Neural progenitor cell (in vitro differentiated cells): Measurements from ENCODE around the gene SLC6A4. TPM values are rescaled to one million over a fixed set of nuclear protein-coding genes. Genes with fewer than 3 reads are reported as not detected.

ENCODE experiments used
- DNase-seq: peaks from one replicate; pipeline ENCODE4 v3.0.0-alpha.2; 2016; ENCODE audit warnings: low spot score
- H2AFZ ChIP-seq: fragments of 200-600 bp; sonication (generic); replicated peaks from 2 replicates; pipeline ENCODE4 v1.6.1; 2016; ENCODE audit warnings: antibody characterized with exemption
- H3F3A ChIP-seq: fragments of 200-600 bp; sonication (generic); 2 replicates; pipeline ENCODE4 v1.6.1; 2016; ENCODE audit warnings: antibody characterized with exemption, low read depth
- H3K27ac ChIP-seq: fragments of 200-600 bp; sonication (generic); 2 replicates; pipeline ENCODE4 v1.5.1; 2016; ENCODE audit warnings: mild to moderate bottlenecking
- H3K27me3 ChIP-seq: fragments of 200-600 bp; sonication (generic); 2 replicates; pipeline ENCODE4 v1.6.1; 2016; ENCODE audit warnings: mild to moderate bottlenecking, moderate library complexity
- H3K36me3 ChIP-seq: fragments of 200-600 bp; sonication (generic); 2 replicates; pipeline ENCODE4 v1.5.1; 2016
- H3K4me1 ChIP-seq: fragments of 200-600 bp; sonication (generic); 2 replicates; pipeline ENCODE4 v1.6.1; 2016; ENCODE audit warnings: mixed run types
- H3K4me2 ChIP-seq: fragments of 200-600 bp; sonication (generic); 2 replicates; pipeline ENCODE4 v1.6.1; 2016
- H3K4me3 ChIP-seq: fragments of 200-600 bp; sonication (generic); 2 replicates; pipeline ENCODE4 v1.5.1; 2016
- H3K79me2 ChIP-seq: fragments of 200-600 bp; sonication (generic); 2 replicates; pipeline ENCODE4 v1.6.1; 2016; ENCODE audit warnings: low read depth
- H3K9ac ChIP-seq: fragments of 200-600 bp; sonication (generic); 2 replicates; pipeline ENCODE4 v1.6.1; 2016
- H3K9me3 ChIP-seq: fragments of 200-600 bp; sonication (generic); 2 replicates; pipeline ENCODE4 v1.5.1; 2016; ENCODE audit warnings: low read depth
- H4K20me1 ChIP-seq: fragments of 200-600 bp; sonication (generic); 2 replicates; pipeline ENCODE4 v1.6.1; 2016; ENCODE audit warnings: low read depth
- H3K27ac Mint-ChIP-seq: 3 replicates; pipeline ENCODE4 v1.8.0; 2021; ENCODE audit warnings: mixed read lengths
- H3K27me3 Mint-ChIP-seq: 2 replicates; pipeline ENCODE4 v1.8.0; 2022; ENCODE audit warnings: low read depth, mild to moderate bottlenecking, inconsistent platforms, moderate library complexity, mixed read lengths; ENCODE audit not compliant: insufficient read depth
- H3K36me3 Mint-ChIP-seq: 3 replicates; pipeline ENCODE4 v1.8.0; 2021; ENCODE audit warnings: mixed read lengths
- H3K4me1 Mint-ChIP-seq: 3 replicates; pipeline ENCODE4 v1.8.0; 2021; ENCODE audit warnings: mixed read lengths
- H3K4me3 Mint-ChIP-seq: 3 replicates; pipeline ENCODE4 v1.8.0; 2021; ENCODE audit warnings: mild to moderate bottlenecking, moderate library complexity, mixed read lengths
- H3K9me3 Mint-ChIP-seq: 3 replicates; pipeline ENCODE4 v1.8.0; 2020; ENCODE audit warnings: mixed read lengths
- EZH2 ChIP-seq: fragments of 200-600 bp; sonication (generic); IDR thresholded peaks from 2 replicates; pipeline ENCODE4 v1.6.1; 2017; ENCODE audit warnings: antibody characterized with exemption, mild to moderate bottlenecking, moderate library complexity
- EZH2phosphoT487 ChIP-seq: fragments of 200-600 bp; sonication (generic); IDR thresholded peaks from 2 replicates; pipeline ENCODE4 v1.6.1; 2017; ENCODE audit warnings: antibody characterized with exemption
- total RNA-seq: library from RNA; depleted of rRNA; stranded (reverse); fragments of >200 nt; gene quantifications from 2 replicates; pipeline ENCODE4 v1.2.3, GENCODE V29; 2015; ENCODE audit warnings: low replicate concordance
- TF ChIP-seq, protein P1 (sequence below): fragments of 200-600 bp; sonication (generic); IDR thresholded peaks from 2 replicates; pipeline ENCODE4 v1.5.1; 2017; ENCODE audit warnings: antibody characterized with exemption, mild to moderate bottlenecking

Gene SLC6A4
- total RNA-seq, 1 donor from 2014 or later: not detected

DNA sequence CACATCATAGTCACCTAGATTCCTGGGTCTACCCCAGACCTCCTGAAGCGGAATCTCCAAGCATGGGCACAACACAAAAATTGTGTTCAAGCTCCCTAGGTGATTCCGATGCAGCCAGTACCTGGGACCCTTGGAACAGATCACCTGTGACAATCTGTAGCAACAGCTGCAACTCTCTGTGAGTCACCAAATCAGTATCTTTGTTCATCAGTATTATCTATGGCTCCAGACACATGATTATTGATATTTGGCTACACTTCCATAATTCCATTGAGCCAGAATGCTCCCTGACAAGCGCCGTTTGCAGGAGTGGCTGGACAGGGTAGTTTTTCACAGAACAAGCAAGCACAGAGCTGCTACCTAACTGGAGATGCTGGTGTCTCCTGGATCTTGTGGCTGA, 16.2 kb downstream of the SLC6A4 start:
- DNase-seq: no peak
- Histone ChIP-seq H3K27ac (no peak overlapping the region), H3K79me2 (no peaks in the 10 kb centered on the region), H3K4me1 (peaks cover 25% of the 10 kb centered on the region), H3K4me3 (no peak overlapping the region), H3K9me3 (no peaks in the 10 kb centered on the region), H3K36me3 (no peaks in the 10 kb centered on the region), H3K4me2 (no peak overlapping the region), H3K9ac (no peak overlapping the region), H3F3A (peaks cover 13% of the 10 kb centered on the region), H2AFZ (no peak overlapping the region), H4K20me1 (no peaks in the 10 kb centered on the region), H3K27me3 (no peaks in the 10 kb centered on the region)
- TF ChIP-seq, protein P1, sequence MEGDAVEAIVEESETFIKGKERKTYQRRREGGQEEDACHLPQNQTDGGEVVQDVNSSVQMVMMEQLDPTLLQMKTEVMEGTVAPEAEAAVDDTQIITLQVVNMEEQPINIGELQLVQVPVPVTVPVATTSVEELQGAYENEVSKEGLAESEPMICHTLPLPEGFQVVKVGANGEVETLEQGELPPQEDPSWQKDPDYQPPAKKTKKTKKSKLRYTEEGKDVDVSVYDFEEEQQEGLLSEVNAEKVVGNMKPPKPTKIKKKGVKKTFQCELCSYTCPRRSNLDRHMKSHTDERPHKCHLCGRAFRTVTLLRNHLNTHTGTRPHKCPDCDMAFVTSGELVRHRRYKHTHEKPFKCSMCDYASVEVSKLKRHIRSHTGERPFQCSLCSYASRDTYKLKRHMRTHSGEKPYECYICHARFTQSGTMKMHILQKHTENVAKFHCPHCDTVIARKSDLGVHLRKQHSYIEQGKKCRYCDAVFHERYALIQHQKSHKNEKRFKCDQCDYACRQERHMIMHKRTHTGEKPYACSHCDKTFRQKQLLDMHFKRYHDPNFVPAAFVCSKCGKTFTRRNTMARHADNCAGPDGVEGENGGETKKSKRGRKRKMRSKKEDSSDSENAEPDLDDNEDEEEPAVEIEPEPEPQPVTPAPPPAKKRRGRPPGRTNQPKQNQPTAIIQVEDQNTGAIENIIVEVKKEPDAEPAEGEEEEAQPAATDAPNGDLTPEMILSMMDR: no peak
- no peak for TF ChIP-seq EZH2
- no peak for TF ChIP-seq EZH2phosphoT487
- Mint-ChIP-seq H3K4me3 (no peak overlapping the region), H3K9me3 (peaks cover 4% of the 10 kb centered on the region), H3K27me3 (peaks cover 33% of the 10 kb centered on the region), H3K27ac (no peak overlapping the region), H3K36me3 (no peaks in the 10 kb centered on the region), H3K4me1 (peaks cover 31% of the 10 kb centered on the region)

DNA sequence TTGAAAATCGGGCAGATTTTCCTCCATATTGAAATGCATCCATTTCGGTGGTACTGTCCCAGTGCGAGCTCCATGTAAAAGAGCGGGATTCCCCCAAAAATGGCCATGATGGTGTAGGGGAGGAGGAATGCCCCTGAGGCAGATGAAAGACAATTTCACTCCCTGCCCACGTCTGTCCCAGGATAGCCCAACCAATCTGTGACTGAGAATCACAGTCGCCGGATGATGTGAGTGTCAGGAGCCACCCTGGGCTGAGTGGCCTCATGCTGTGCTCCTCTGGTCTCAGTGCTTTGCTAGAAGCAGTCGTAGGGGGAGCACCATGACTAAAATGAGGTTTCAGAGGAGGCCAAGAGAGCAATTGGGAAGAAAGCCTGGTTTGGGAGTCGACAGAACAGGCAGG, 16.7 kb downstream of the SLC6A4 start:
- Mint-ChIP-seq H3K4me1 (peaks cover 31% of the 10 kb centered on the region), H3K4me3 (no peak overlapping the region), H3K9me3 (peaks cover 4% of the 10 kb centered on the region), H3K36me3 (no peaks in the 10 kb centered on the region), H3K27me3 (peaks cover 33% of the 10 kb centered on the region), H3K27ac (no peak overlapping the region)
- Histone ChIP-seq H3F3A (peaks cover 13% of the 10 kb centered on the region), H4K20me1 (no peaks in the 10 kb centered on the region), H3K9me3 (no peaks in the 10 kb centered on the region), H3K36me3 (no peaks in the 10 kb centered on the region), H3K27ac (no peak overlapping the region), H3K4me3 (no peak overlapping the region), H3K79me2 (no peaks in the 10 kb centered on the region), H3K9ac (no peak overlapping the region), H3K4me2 (no peak overlapping the region), H3K27me3 (no peaks in the 10 kb centered on the region), H2AFZ (no peak overlapping the region), H3K4me1 (peaks cover 25% of the 10 kb centered on the region)
- DNase-seq: no peak
- TF ChIP-seq, protein P1: no peak
- TF ChIP-seq EZH2phosphoT487 (no peak), EZH2 (no peak)

DNA sequence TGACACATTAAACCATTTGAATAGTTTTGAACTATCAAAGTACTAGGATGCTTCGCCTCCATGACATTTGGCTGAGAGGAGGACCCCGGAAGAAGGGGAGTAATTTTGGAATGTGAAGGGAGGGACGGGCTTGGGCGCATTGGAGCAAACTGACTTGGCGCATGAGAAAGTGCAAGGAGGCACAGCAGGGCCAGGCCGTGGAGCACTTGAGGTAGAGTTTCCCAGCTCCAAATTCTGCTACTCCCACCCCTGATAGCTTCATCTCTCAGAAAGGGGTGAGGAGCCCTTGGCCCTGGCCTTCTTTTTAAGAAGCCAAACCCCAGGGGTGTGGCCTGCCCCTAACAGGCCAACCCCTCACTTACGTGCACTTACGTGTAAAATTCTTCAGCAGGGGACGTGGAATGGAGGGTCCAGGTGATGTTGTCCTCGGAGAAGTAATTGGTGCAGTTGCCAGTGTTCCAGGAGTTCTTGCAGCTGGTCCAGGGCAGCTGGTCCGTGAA, 17.7 kb downstream of the SLC6A4 start:
- Histone ChIP-seq H3K4me3 (no peak overlapping the region), H4K20me1 (no peaks in the 10 kb centered on the region), H3K79me2 (no peaks in the 10 kb centered on the region), H3K4me2 (no peak overlapping the region), H3K27me3 (no peaks in the 10 kb centered on the region), H3K9ac (no peak overlapping the region), H3K9me3 (no peaks in the 10 kb centered on the region), H2AFZ (no peak overlapping the region), H3K4me1 (peaks cover 20% of the 10 kb centered on the region), H3K36me3 (no peaks in the 10 kb centered on the region), H3F3A (peaks cover 8% of the 10 kb centered on the region), H3K27ac (no peak overlapping the region)
- Mint-ChIP-seq H3K36me3 (no peaks in the 10 kb centered on the region), H3K9me3 (peaks cover 4% of the 10 kb centered on the region), H3K27ac (no peak overlapping the region), H3K4me1 (peaks cover 22% of the 10 kb centered on the region), H3K4me3 (no peak overlapping the region), H3K27me3 (peaks cover 30% of the 10 kb centered on the region)
- TF ChIP-seq EZH2 (no peak), EZH2phosphoT487 (no peak)
- TF ChIP-seq, protein P1: no peak
- no peak for DNase-seq
